ENCODE data around the gene CHRNA7.

CHRNA7 gene

DNA sequence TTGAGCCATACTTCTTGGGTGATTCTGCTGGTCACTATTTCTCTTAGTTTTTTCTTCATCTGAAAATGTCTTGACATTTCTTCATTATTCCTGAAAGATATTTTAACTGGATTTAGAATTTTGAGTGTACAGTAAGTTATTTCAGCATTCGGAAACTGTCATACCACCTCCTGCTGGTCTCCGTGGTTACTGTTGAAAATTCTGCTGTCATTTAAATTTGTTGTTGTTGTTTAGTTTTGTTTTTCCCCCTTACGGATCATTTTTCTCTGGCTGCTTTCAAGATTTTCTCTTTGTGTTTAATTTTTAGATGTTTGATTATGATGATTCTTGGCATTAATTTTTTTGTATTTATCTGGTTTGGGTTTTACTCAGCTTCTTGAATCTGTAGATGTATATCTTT, 100.5 kb downstream of the CHRNA7 start:
- H3K4me1 ChIP-seq (ENCODE audit: insufficient read depth, low read length, severe bottlenecking), result no peaks in the 10 kb centered on the region
- H3K27me3 ChIP-seq (ENCODE audit: insufficient read depth, low read length), result no peaks in the 10 kb centered on the region
- H4K20me1 ChIP-seq (ENCODE audit: insufficient read depth, low read length), result no peaks in the 10 kb centered on the region
- H3K9ac ChIP-seq (ENCODE audit: low read length), result no peak overlapping the region
- H3K36me3 ChIP-seq (ENCODE audit: insufficient read depth, low read length), result no peaks in the 10 kb centered on the region
- no peaks in the 10 kb centered on the region for H3F3A ChIP-seq (ENCODE audit: insufficient read depth, low read length)
- no peaks in the 10 kb centered on the region for H3K9me2 ChIP-seq (ENCODE audit: low read depth, low read length)
- H3K79me2 ChIP-seq (ENCODE audit: insufficient read depth, low read length), result no peaks in the 10 kb centered on the region
- no peak overlapping the region for H3K4me2 ChIP-seq (ENCODE audit: low read length)
- TF ChIP-seq, protein P1, sequence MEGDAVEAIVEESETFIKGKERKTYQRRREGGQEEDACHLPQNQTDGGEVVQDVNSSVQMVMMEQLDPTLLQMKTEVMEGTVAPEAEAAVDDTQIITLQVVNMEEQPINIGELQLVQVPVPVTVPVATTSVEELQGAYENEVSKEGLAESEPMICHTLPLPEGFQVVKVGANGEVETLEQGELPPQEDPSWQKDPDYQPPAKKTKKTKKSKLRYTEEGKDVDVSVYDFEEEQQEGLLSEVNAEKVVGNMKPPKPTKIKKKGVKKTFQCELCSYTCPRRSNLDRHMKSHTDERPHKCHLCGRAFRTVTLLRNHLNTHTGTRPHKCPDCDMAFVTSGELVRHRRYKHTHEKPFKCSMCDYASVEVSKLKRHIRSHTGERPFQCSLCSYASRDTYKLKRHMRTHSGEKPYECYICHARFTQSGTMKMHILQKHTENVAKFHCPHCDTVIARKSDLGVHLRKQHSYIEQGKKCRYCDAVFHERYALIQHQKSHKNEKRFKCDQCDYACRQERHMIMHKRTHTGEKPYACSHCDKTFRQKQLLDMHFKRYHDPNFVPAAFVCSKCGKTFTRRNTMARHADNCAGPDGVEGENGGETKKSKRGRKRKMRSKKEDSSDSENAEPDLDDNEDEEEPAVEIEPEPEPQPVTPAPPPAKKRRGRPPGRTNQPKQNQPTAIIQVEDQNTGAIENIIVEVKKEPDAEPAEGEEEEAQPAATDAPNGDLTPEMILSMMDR (IDR thresholded peaks at IDR 0.05; ENCODE audit: low read length), result peak; percentile 29; the same call in 1 of the 2 replicates
- no peak for TF ChIP-seq EZH2 (IDR thresholded peaks at IDR 0.05; ENCODE audit: borderline replicate concordance, low read length)
- H2AFZ ChIP-seq (ENCODE audit: low read length), result no peak overlapping the region
- H3K9me3 ChIP-seq (ENCODE audit: low read length), result no peaks in the 10 kb centered on the region
- H3K27ac ChIP-seq (ENCODE audit: low read depth, low read length, poor library complexity, severe bottlenecking), result no peak overlapping the region
- no peak overlapping the region for H3K4me3 ChIP-seq (ENCODE audit: low read depth, low read length, poor library complexity, severe bottlenecking)

DNA sequence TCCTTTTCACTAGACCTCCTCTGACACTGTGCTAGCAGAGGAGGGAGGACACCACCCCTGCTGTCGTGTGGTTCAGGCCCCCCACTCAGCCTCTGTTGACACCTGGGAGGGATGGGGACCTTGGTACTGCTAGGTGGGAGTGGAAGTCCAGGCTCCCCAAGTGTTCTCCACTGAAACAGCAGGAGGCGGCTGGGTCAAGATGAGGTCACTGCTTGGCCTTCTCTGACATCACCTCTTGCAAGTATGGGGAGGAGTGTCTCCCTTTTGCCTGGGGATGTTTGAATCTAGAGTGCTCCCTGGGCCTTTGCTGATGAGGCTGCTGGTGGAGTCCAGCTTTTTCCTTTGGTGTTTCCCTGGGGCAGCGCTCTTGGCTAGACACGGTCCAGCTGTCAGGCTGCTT, 101.5 kb downstream of the CHRNA7 start:
- no peak overlapping the region for H3K4me2 ChIP-seq (ENCODE audit: low read length)
- H3K27ac ChIP-seq (ENCODE audit: low read depth, low read length, poor library complexity, severe bottlenecking), result no peak overlapping the region
- H3K79me2 ChIP-seq (ENCODE audit: insufficient read depth, low read length), result no peaks in the 10 kb centered on the region
- no peak overlapping the region for H3K9ac ChIP-seq (ENCODE audit: low read length)
- H3F3A ChIP-seq (ENCODE audit: insufficient read depth, low read length), result no peaks in the 10 kb centered on the region
- H3K9me2 ChIP-seq (ENCODE audit: low read depth, low read length), result no peaks in the 10 kb centered on the region
- H3K4me3 ChIP-seq (ENCODE audit: low read depth, low read length, poor library complexity, severe bottlenecking), result no peak overlapping the region
- H3K36me3 ChIP-seq (ENCODE audit: insufficient read depth, low read length), result no peaks in the 10 kb centered on the region
- no peaks in the 10 kb centered on the region for H3K9me3 ChIP-seq (ENCODE audit: low read length)
- TF ChIP-seq, protein P1 (IDR thresholded peaks at IDR 0.05; ENCODE audit: low read length), result no peak
- no peak for TF ChIP-seq EZH2 (IDR thresholded peaks at IDR 0.05; ENCODE audit: borderline replicate concordance, low read length)
- no peaks in the 10 kb centered on the region for H3K4me1 ChIP-seq (ENCODE audit: insufficient read depth, low read length, severe bottlenecking)
- no peaks in the 10 kb centered on the region for H4K20me1 ChIP-seq (ENCODE audit: insufficient read depth, low read length)
- no peak overlapping the region for H2AFZ ChIP-seq (ENCODE audit: low read length)
- no peaks in the 10 kb centered on the region for H3K27me3 ChIP-seq (ENCODE audit: insufficient read depth, low read length)

DNA sequence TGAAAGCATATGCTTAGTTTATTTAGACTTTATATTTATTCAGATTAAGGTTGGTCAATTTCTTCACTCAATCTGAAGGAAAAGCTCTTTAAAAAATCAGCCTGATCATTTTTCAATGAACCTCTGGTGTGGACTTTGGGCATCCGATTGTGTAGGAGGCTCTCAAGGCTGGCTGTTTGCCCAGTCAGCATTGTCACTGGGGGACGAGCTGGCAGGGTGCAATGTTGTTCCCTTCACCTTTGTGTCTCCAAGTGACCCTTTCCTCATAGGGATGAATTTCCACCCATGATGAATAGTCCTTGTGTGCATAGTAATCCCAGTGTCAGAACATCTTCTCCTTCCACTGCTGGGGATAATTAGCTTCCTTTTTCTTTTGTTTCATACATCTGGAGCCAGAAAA, 102.5 kb downstream of the CHRNA7 start:
- H3K27me3 ChIP-seq (ENCODE audit: insufficient read depth, low read length), result no peaks in the 10 kb centered on the region
- H3K9me2 ChIP-seq (ENCODE audit: low read depth, low read length), result no peaks in the 10 kb centered on the region
- no peaks in the 10 kb centered on the region for H4K20me1 ChIP-seq (ENCODE audit: insufficient read depth, low read length)
- H3K4me2 ChIP-seq (ENCODE audit: low read length), result no peak overlapping the region
- H3K36me3 ChIP-seq (ENCODE audit: insufficient read depth, low read length), result no peaks in the 10 kb centered on the region
- H3K27ac ChIP-seq (ENCODE audit: low read depth, low read length, poor library complexity, severe bottlenecking), result no peak overlapping the region
- no peaks in the 10 kb centered on the region for H3K4me1 ChIP-seq (ENCODE audit: insufficient read depth, low read length, severe bottlenecking)
- H3K9ac ChIP-seq (ENCODE audit: low read length), result no peak overlapping the region
- no peak for TF ChIP-seq EZH2 (IDR thresholded peaks at IDR 0.05; ENCODE audit: borderline replicate concordance, low read length)
- TF ChIP-seq, protein P1 (IDR thresholded peaks at IDR 0.05; ENCODE audit: low read length), result no peak
- H2AFZ ChIP-seq (ENCODE audit: low read length), result no peak overlapping the region
- no peaks in the 10 kb centered on the region for H3K79me2 ChIP-seq (ENCODE audit: insufficient read depth, low read length)
- no peaks in the 10 kb centered on the region for H3K9me3 ChIP-seq (ENCODE audit: low read length)
- H3K4me3 ChIP-seq (ENCODE audit: low read depth, low read length, poor library complexity, severe bottlenecking), result no peak overlapping the region
- H3F3A ChIP-seq (ENCODE audit: insufficient read depth, low read length), result no peaks in the 10 kb centered on the region

All from OCI-LY1 (cell line).